H1 (cell line): ENCODE data around the gene TPRN. TPM values are rescaled to one million over a fixed set of nuclear protein-coding genes. Genes with fewer than 3 reads are reported as not detected.

ENCODE experiments used
- CTCF ChIA-PET: fragments of 300-600 bp; sonication (Branson Sonifier 250); formaldehyde crosslinking; loops from one replicate; lab custom pipeline; 2021; ENCODE audit not compliant: partially characterized antibody; lab: Charles Lee
- POLR2A ChIA-PET: fragments of 300-600 bp; sonication (Branson Sonifier 250); formaldehyde crosslinking; loops from one replicate; lab custom pipeline; 2021; ENCODE audit warnings: inconsistent platforms; ENCODE audit not compliant: partially characterized antibody; lab: Charles Lee
- DNase-seq, 2 experiments: peaks; one replicate each; pipeline versions ENCODE4 v3.0.0 to v3.0.0-alpha.2; 2010 to 2022; ENCODE audit warnings: low spot score in 2 of 2, low read depth in 1 of 2, mixed read lengths in 1 of 2
- FAIRE-seq: peaks from 2 replicates; lab custom pipeline; 2011; peaks lifted over from hg19 to GRCh38; lab: Jason Lieb, UNC
- H2AFZ ChIP-seq: 2 replicates; pipeline ENCODE4 v1.8.1; 2012; ENCODE audit warnings: low read length, inconsistent platforms
- H2AK5ac ChIP-seq: 2 replicates; pipeline ENCODE4 v1.6.1; 2013; ENCODE audit warnings: low read depth, low read length
- H2BK120ac ChIP-seq: replicated peaks from 2 replicates; pipeline ENCODE3; 2013; ENCODE audit warnings: low read depth, low read length, inconsistent platforms
- H2BK12ac ChIP-seq: 2 replicates; pipeline ENCODE4 v1.6.1; 2013; ENCODE audit warnings: low read depth, low read length
- H2BK15ac ChIP-seq: 2 replicates; pipeline ENCODE4 v1.6.1; 2013; ENCODE audit warnings: low read length
- H2BK20ac ChIP-seq: 2 replicates; pipeline ENCODE4 v1.6.1; 2013; ENCODE audit warnings: low read length
- H2BK5ac ChIP-seq: 2 replicates; pipeline ENCODE4 v1.6.1; 2013; ENCODE audit warnings: low read depth, low read length
- H3K14ac ChIP-seq: 2 replicates; pipeline ENCODE4 v1.6.1; 2013; ENCODE audit warnings: inconsistent platforms; ENCODE audit not compliant: insufficient read length
- H3K18ac ChIP-seq: 2 replicates; pipeline ENCODE4 v1.6.1; 2013; ENCODE audit warnings: low read length; ENCODE audit errors: extremely low read depth
- H3K23ac ChIP-seq: 2 replicates; pipeline ENCODE4 v1.6.1; 2013; ENCODE audit warnings: inconsistent platforms; ENCODE audit not compliant: insufficient read length
- H3K23me2 ChIP-seq: 2 replicates; pipeline ENCODE4 v1.6.1; 2013; ENCODE audit warnings: low read depth, low read length
- H3K27ac ChIP-seq: 2 replicates; pipeline ENCODE4 v1.6.1; 2011; ENCODE audit warnings: low read depth, low read length, inconsistent platforms
- H3K27me3 ChIP-seq, 4 experiments: replicated peaks in 1 of 4; 1 replicate in 1 of 4; 2 replicates in 3 of 4; pipeline versions ENCODE4 v1.6.1 to v1.8.1; 2011 to 2013; ENCODE audit warnings: low read length in 3 of 4, mild to moderate bottlenecking in 3 of 4, inconsistent platforms in 2 of 4, mixed read lengths in 2 of 4, moderate library complexity in 1 of 4; ENCODE audit not compliant: control insufficient read depth in 3 of 4, insufficient read depth in 3 of 4; ENCODE audit errors: extremely low read depth in 1 of 4
- H3K36me3 ChIP-seq, 4 experiments: 2 replicates each; pipeline versions ENCODE4 v1.6.1 to v1.8.1; 2011 to 2013; ENCODE audit warnings: mild to moderate bottlenecking in 4 of 4, low read length in 3 of 4, moderate library complexity in 2 of 4, control low read depth in 1 of 4, inconsistent platforms in 1 of 4; ENCODE audit not compliant: insufficient read depth in 4 of 4, control insufficient read depth in 2 of 4
- H3K4ac ChIP-seq: replicated peaks from 2 replicates; pipeline ENCODE3; 2013; ENCODE audit warnings: low read length, low read depth, mixed read lengths, inconsistent platforms; ENCODE audit not compliant: insufficient read length
- H3K4me1 ChIP-seq, 4 experiments: replicated peaks in 1 of 4; 1 replicate in 1 of 4; 2 replicates in 3 of 4; pipeline versions ENCODE4 v1.6.1 to v1.8.1; 2011 to 2013; ENCODE audit warnings: low read length in 3 of 4, inconsistent platforms in 2 of 4, mixed read lengths in 1 of 4; ENCODE audit not compliant: insufficient read depth in 4 of 4, control insufficient read depth in 3 of 4
- H3K4me2 ChIP-seq, 2 experiments: 2 replicates each; pipeline versions ENCODE4 v1.6.1 to v1.8.1; 2011 to 2013; ENCODE audit warnings: low read depth in 2 of 2, low read length in 2 of 2, control low read depth in 1 of 2, inconsistent platforms in 1 of 2, mild to moderate bottlenecking in 1 of 2; ENCODE audit not compliant: insufficient read depth in 1 of 2
- H3K4me3 ChIP-seq, 4 experiments: fragments of 200-600, 300-600 bp in 1 of 4; sonication (generic), shearing (Covaris generic), sonication (Bioruptor Twin) in 1 of 4; 2 replicates each; pipeline versions ENCODE4 v1.5.1 to v1.8.1; 2011 to 2016; ENCODE audit warnings: low read length in 4 of 4, low read depth in 3 of 4, control low read depth in 2 of 4, inconsistent platforms in 2 of 4, mild to moderate bottlenecking in 2 of 4, mixed read lengths in 1 of 4, moderate library complexity in 1 of 4; ENCODE audit not compliant: insufficient read depth in 2 of 4; ENCODE audit errors: extremely low read depth in 1 of 4
- H3K56ac ChIP-seq: replicated peaks from 2 replicates; pipeline ENCODE3; 2013; ENCODE audit warnings: low read depth, mild to moderate bottlenecking, mixed read lengths, low read length, inconsistent platforms; ENCODE audit not compliant: insufficient read length
- H3K79me1 ChIP-seq: 2 replicates; pipeline ENCODE4 v1.6.1; 2013; ENCODE audit warnings: low read depth, low read length, control low read depth
- H3K79me2 ChIP-seq, 2 experiments: 2 replicates each; pipeline versions ENCODE4 v1.6.1 to v1.8.1; 2012 to 2013; ENCODE audit warnings: low read length in 2 of 2, mild to moderate bottlenecking in 2 of 2, inconsistent platforms in 1 of 2; ENCODE audit not compliant: insufficient read depth in 2 of 2, control insufficient read depth in 1 of 2
- H3K9ac ChIP-seq, 4 experiments: replicated peaks in 1 of 4; 1 replicate in 1 of 4; 2 replicates in 3 of 4; pipeline versions ENCODE4 v1.6.1 to v1.8.1; 2011 to 2013; ENCODE audit warnings: low read depth in 3 of 4, low read length in 3 of 4, control low read depth in 2 of 4, mild to moderate bottlenecking in 2 of 4, moderate library complexity in 2 of 4, inconsistent platforms in 1 of 4; ENCODE audit errors: extremely low read depth in 1 of 4
- H3K9me3 ChIP-seq, 2 experiments: 2 replicates each; pipeline versions ENCODE4 v1.6.1 to v1.8.1; 2012 to 2013; ENCODE audit warnings: mild to moderate bottlenecking in 2 of 2, moderate library complexity in 2 of 2, control low read depth in 1 of 2, inconsistent platforms in 1 of 2, low read depth in 1 of 2, low read length in 1 of 2, mixed read lengths in 1 of 2; ENCODE audit not compliant: insufficient read depth in 2 of 2
- H4K20me1 ChIP-seq, 2 experiments: replicated peaks in 1 of 2; 2 replicates each; pipeline versions ENCODE3 to v1.8.1; 2011 to 2013; ENCODE audit warnings: inconsistent platforms in 2 of 2, low read length in 2 of 2, mild to moderate bottlenecking in 1 of 2; ENCODE audit not compliant: insufficient read depth in 2 of 2, control insufficient read depth in 1 of 2
- H4K5ac ChIP-seq: 2 replicates; pipeline ENCODE4 v1.6.1; 2013; ENCODE audit warnings: low read length, low read depth, mixed read lengths, inconsistent platforms; ENCODE audit not compliant: insufficient read length
- H4K8ac ChIP-seq: 2 replicates; pipeline ENCODE4 v1.8.0; 2013; ENCODE audit warnings: mild to moderate bottlenecking, moderate library complexity, low read length, inconsistent platforms; ENCODE audit not compliant: insufficient read depth; ENCODE audit errors: extremely low read depth
- H4K91ac ChIP-seq: replicated peaks from 2 replicates; pipeline ENCODE3; 2013; ENCODE audit warnings: low read length, mixed read lengths, inconsistent platforms; ENCODE audit not compliant: insufficient read length
- BACH1 ChIP-seq: IDR thresholded peaks from 2 replicates; pipeline ENCODE4 v1.6.1; 2012; ENCODE audit warnings: low read length, improper control_type of control experiment
- CBX5 ChIP-seq: fragments of 300-800, 300-1000 bp; sonication (generic); IDR thresholded peaks from 2 replicates; pipeline ENCODE4 v1.7.1; 2016; ENCODE audit warnings: antibody characterized with exemption, low read length, low read depth
- EGR1 ChIP-seq: IDR thresholded peaks from 2 replicates; pipeline ENCODE4 v1.6.1; 2011; ENCODE audit warnings: low read depth, low read length, borderline replicate concordance
- KDM5A ChIP-seq: fragments of 200-600 bp; IDR thresholded peaks from 2 replicates; pipeline ENCODE4 v1.7.1; 2012; ENCODE audit warnings: mild to moderate bottlenecking, low read length, inconsistent platforms, mixed read lengths
- RBBP5 ChIP-seq: IDR thresholded peaks from 2 replicates; pipeline ENCODE4 v1.7.1; 2012; ENCODE audit warnings: low read depth, mild to moderate bottlenecking, inconsistent platforms, low read length, moderate library complexity, borderline replicate concordance
- WGBS, 2 experiments: shearing (Covaris generic) in 1 of 2; methylation state at CpG; one replicate each; pipeline versions ENCODE4 v1.1.6 to v1.1.7; 2013 to 2015; ENCODE audit warnings: low lambda C conversion rate in 2 of 2, mixed read lengths in 2 of 2, inconsistent platforms in 1 of 2, low coverage in 1 of 2, missing lambda C conversion rate in 1 of 2; ENCODE audit not compliant: insufficient replicate concordance in 2 of 2, insufficient coverage in 1 of 2, insufficient read length in 1 of 2; ENCODE audit errors: extremely low coverage in 1 of 2, missing lambda C conversion rate in 1 of 2; 5-methylcytosine and 5-hydroxymethylcytosine counted together
- polyA plus RNA-seq, 7 experiments: library from polyadenylated mRNA; depleted of rRNA in 3 of 7; stranded (reverse) in 5 of 7; unstranded in 2 of 7; fragments of >200 nt in 5 of 7; fragments of 200-250 nt in 2 of 7; gene quantifications; 1 replicate in 5 of 7; 2 replicates in 1 of 7; 4 replicates in 1 of 7; pipeline versions ENCODE4 v1.2.1 to v1.2.3, GENCODE V29; 2011 to 2013; ENCODE audit warnings: missing spikeins in 2 of 7, mixed read lengths in 2 of 7
- total RNA-seq: library from RNA; stranded (reverse); fragmentation: NEBNext Ultra II Directional; extraction: Animal tissue kit (Norgen Biotek cat#: 25700); gene quantifications from 2 replicates; pipeline ENCODE4 v1.2.1, GENCODE V29; 2021

TPRN gene
- total and polyA plus RNA-seq, 2 of the 8 experiments (the other 6 are each of a cell fraction or from before 2014, with no cell fraction given), result 9.7 to 23.2 TPM

- no peak for FAIRE-seq
- CTCF ChIA-PET, result interaction anchor here (0.7 to 1.4 kb wide), 7 partner anchors 15 to 117 kb away, joined by 3 read pairs; no protein-coding TSS in a partner anchor
- H3K4me2 ChIP-seq, result no peak overlapping the region
Observed at GRCh38 chr9:137145731-137146526, 54.6 kb downstream of the TPRN start.

More at GRCh38 chr9:137145731-137146526, 54.6 kb downstream of the TPRN start:
- Histone ChIP-seq H3K14ac (no peak overlapping the region), H3K56ac (no peak overlapping the region), H3K9me3 (no peaks in the 10 kb centered on the region), H2BK15ac (0 out of 2 replicates have a peak overlapping the region, but pooled peaks have one; percentile 61), H2AK5ac (no peak overlapping the region), H3K27me3 (peaks cover 0 to 30% (median 26%) of the 10 kb centered on the region in 4 experiments; a peak in 6 of 7 replicates), H3K27ac (no peak overlapping the region), H3K4me1 (peaks cover 0 to 9% (median 0%) of the 10 kb centered on the region in 4 experiments; a peak in 2 of 7 replicates), H3K23me2 (no peaks in the 10 kb centered on the region), H2BK20ac (no peak overlapping the region), H4K5ac (no peak overlapping the region), H4K91ac (no peak overlapping the region), H4K20me1 (peaks cover 0 to 13% of the 10 kb centered on the region in 2 experiments), H3K4ac (no peak overlapping the region), H3K23ac (no peak overlapping the region), H2BK5ac (no peak overlapping the region), H2BK120ac (no peak overlapping the region), H2AFZ (no peak overlapping the region), H3K36me3 (no peaks in the 10 kb centered on the region), H4K8ac (no peak overlapping the region), H3K79me2 (no peaks in the 10 kb centered on the region), H3K4me3 (no peak overlapping the region), H2BK12ac (no peak overlapping the region), H3K9ac (no peak overlapping the region), H3K18ac (no peak overlapping the region), H3K79me1 (no peaks in the 10 kb centered on the region)
- TF ChIP-seq CBX5 (no peak), KDM5A (no peak), EGR1 (no peak), RBBP5 (no peak), BACH1 (no peak)
- DNase-seq, result no peak
- WGBS, 2 experiments, result 83% methylated on average over 35 of the region's 49 CpGs; no CpG with 5 or more reads in 1 of the 2 experiments
- POLR2A ChIA-PET, result interaction anchor here (0.9 to 1.3 kb wide), 2 partner anchors 8 to 77 kb away, joined by 3 to 7 read pairs; partner anchors contain the start of gene GRIN1
